ENCODE measurements around the gene TWF2.

GRCh38 chr3:52283306-52283705 lies 44.3 kb upstream of the TWF2 start:
- TF ChIP-seq CTCF (IDR thresholded peaks at IDR 0.05), result no peak
- no peak for TF ChIP-seq POLR2A (IDR thresholded peaks at IDR 0.05)
